Measurements from ENCODE around the gene TRMT2A. TPM values are rescaled to one million over a fixed set of nuclear protein-coding genes. Genes with fewer than 3 reads are reported as not detected.
"Not testable (repeated sequence)": the region's sequence is repeated elsewhere in the genome, so short reads cannot be mapped to it uniquely, and the experiment has no call there.

TRMT2A gene
- polyA plus RNA-seq, 6 donors from 2014 or later, result 15.1 to 29.7 (median 21.3) TPM

DNA sequence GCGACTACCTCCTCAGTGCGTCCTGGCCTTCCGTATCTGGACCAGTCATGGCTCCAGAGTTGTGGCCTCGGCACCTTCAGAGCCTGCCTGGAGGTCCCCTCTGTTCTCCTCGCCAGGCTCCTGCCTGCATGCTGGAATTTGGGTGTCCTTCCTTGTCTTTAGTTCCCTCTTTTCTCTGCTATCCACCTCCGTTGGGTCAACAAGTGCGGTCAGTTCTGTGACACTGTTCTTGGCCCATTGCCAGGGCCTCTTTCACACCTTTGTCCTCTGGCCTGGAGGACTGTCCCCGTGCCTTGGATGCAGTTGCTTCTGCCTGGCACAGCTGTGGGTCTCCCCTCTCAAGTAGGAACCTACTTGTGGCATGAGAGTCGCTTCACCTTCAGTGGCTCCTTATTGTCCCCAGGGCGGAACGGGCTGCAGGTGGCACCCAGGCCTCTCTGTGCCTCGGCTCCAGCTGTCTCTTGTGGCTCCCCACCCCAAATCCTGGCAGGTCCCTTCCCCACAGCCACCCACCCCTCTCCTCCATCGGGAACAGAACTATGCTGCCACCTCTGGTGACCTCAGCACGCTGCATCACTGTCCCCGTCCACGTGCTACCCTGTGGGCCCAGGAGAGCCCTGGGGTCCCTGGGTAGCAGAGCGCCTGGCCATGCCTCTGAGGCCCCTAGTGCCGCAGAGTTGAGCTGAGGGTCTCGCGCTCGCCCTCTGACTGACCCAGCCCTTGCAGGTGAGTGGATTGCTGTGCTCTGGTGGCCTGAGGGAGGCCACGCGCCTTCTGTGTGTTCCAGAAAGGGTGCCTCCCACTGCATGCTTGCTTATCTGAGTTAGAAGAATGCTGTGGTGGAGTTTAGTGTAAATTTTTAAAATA is 32.2 kb downstream of the TRMT2A start:
- DNase-seq (no peak), ATAC-seq (ENCODE audit: low read depth in 2 of 2) (no peak)
- Mint-ChIP-seq H3K36me3 (peaks cover 6 to 22% of the 10 kb centered on the region in 2 donors), H3K4me3 (peak overlapping the region in 1 of 8 donors; percentile 68), H3K4me1 (peaks cover 25 to 38% (median 36%) of the 10 kb centered on the region in 3 donors), H3K27me3 (no peaks in the 10 kb centered on the region), H3K27ac (peak overlapping the region in 1 of 6 donors; percentile 85), H3K9me3 (no peaks in the 10 kb centered on the region)

DNA sequence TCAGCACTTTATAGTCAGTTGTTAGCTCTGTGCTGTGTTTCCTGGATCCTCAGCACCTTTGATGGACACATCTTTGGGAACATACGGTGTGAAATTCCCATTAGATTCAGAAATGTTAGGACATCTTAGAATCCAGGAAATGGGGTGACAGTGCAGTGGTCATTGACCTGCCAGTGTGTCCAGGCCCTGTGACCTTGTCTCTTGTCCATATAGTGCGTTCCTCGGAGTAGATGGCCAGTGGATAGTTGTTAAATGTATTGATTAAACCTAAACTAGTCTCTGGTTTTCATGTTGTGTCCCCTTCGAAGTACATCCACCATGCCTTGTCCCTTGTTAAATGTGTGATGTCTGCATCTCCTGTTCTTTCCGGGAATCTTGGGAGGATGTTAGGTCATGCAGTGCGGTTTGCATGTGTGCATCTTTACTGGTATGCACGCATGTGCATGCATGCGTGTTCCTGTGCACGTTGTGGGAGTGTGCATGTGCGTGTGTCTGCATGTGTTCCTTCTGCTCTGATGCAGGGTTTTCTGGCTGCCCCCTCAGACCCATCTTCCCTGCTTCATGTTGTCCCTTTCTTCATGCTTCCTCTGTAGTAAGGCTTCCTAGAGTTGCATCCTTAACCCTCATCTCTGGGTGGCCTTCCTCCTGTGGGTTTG is 33.0 kb downstream of the TRMT2A start:
- Mint-ChIP-seq H3K36me3 (peaks cover 6 to 22% of the 10 kb centered on the region in 2 donors), H3K4me3 (peak overlapping the region in 2 of 8 donors; percentile 82 to 95), H3K27me3 (no peaks in the 10 kb centered on the region), H3K27ac (peak overlapping the region in 1 of 6 donors; percentile 85), H3K4me1 (peaks cover 25 to 40% (median 36%) of the 10 kb centered on the region in 3 donors), H3K9me3 (no peaks in the 10 kb centered on the region)
- no peak for DNase-seq
- ATAC-seq (ENCODE audit: low read depth in 2 of 2), result no peak

DNA sequence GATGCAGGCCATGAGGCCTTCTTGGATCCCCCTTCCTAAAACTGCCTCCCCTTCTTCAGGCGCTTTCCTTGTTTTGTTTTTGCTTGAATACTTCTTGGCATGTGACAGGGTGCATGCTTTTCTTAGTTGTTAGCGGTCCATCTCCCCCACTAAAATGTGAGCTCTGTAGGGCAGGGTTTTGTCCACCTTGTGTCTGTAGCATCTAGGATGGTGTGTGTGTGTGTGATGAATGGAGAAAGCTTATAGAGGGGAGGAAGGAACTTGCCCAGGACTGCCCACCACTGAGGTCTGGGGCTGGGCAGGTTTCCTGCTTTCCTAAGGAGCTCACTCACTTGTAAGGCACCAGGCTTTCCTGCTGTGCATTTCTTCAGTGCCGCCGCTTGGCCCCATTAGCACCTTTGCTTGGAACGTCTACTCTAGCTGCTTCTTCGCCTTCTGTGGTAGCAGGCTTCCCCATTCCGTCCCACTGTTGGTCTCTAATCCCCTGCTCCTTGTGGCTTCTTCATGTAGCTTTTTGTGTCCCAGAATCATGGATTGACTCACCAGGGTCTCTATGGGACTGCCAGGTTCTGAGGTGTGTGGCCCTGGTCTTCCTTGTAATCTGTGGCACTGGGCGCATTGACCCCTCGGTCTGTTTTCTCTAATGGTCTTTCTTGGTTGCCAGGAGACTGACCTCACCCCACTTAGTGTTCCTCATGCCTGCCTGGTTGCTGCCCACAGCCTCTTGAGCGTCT is 33.7 kb downstream of the TRMT2A start:
- ATAC-seq (ENCODE audit: low read depth in 2 of 2), result no peak
- peaks cover 25 to 40% (median 36%) of the 10 kb centered on the region in 3 donors for H3K4me1 Mint-ChIP-seq
- no peak for DNase-seq
- H3K4me3 Mint-ChIP-seq, result peak overlapping the region in 5 of 8 donors; percentile 10 to 95 (median 51)
- peak overlapping the region in 2 of 6 donors; percentile 21 to 29 for H3K27ac Mint-ChIP-seq
- no peaks in the 10 kb centered on the region for H3K27me3 Mint-ChIP-seq
- peaks cover 6 to 22% of the 10 kb centered on the region in 2 donors for H3K36me3 Mint-ChIP-seq
- no peaks in the 10 kb centered on the region for H3K9me3 Mint-ChIP-seq

DNA sequence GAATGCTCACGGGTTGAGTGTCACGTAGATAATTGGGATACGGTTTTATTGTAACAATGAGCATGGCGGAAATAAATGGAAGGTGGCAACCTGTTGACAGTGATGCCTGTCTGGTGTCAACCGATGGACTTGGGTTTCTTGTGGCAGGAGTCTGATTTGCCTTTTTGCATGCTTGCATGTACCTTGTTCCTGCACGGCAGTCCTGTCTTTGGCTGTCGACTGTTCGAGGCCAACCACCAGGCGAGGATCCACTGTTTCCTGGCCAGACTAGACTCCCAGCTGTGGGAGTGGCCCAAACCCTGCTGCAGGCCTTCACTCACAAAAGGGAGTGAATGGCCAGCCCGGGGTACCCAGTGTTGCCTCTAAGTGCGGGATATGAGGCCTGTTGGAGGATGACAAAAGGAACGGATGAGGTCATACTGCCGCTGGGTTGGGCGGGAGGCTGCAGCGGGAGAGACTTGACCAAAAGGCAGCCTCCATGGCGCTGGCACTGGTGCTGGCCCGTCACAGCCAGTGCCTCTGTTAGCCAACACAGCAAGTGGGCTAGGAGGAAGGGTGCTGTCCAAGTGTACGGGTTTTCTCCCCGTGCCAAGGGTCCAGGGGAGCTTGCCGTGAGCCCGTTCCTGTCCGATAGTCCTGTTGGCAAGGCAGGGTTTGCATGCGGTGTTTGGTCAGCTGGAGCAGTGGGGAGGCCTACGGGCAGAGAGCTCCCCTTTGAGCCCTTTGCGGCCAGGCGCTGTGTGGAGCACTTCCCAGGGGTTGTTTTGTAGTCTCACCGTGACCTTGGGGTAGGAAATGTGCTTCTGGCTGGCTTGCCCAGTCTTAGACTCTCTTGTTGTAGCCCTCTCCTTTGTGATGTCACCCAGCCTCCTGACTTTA is 36.0 kb downstream of the TRMT2A start:
- DNase-seq, result no peak
- Mint-ChIP-seq H3K9me3 (no peaks in the 10 kb centered on the region), H3K4me3 (peak overlapping the region; percentile 61 to 95 (median 82)), H3K27me3 (no peaks in the 10 kb centered on the region), H3K27ac (peak overlapping the region in 5 of 6 donors; percentile 36 to 92 (median 90)), H3K4me1 (peaks cover 25 to 36% (median 32%) of the 10 kb centered on the region in 3 donors), H3K36me3 (peaks cover 0 to 1% of the 10 kb centered on the region in 2 donors)
- ATAC-seq (ENCODE audit: low read depth in 2 of 2), result no peak

DNA sequence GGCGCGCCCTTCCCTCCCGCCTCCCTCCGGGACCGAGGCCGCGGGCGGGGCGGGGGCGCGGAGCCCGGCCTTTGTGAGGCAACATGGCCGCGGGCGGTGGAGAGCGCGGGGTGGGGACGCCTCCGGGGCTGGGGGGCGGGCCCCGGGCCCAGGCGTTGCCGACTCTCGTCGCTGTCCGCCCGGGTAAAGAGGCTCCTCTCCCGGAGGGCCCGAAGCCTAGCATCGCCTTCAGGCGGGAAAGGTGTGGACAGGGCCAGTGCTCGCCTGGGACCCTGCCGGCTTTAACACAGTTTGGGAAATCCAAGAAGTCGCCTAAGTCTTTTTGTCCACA is 36.6 kb downstream of the TRMT2A start:
- ATAC-seq (ENCODE audit: low read depth in 2 of 2), result peak; percentile 76 to 77
- peak overlapping the region in 3 of 6 donors; percentile 36 to 90 (median 57) for H3K27ac Mint-ChIP-seq
- DNase-seq, result peak; percentile 72

DNA sequence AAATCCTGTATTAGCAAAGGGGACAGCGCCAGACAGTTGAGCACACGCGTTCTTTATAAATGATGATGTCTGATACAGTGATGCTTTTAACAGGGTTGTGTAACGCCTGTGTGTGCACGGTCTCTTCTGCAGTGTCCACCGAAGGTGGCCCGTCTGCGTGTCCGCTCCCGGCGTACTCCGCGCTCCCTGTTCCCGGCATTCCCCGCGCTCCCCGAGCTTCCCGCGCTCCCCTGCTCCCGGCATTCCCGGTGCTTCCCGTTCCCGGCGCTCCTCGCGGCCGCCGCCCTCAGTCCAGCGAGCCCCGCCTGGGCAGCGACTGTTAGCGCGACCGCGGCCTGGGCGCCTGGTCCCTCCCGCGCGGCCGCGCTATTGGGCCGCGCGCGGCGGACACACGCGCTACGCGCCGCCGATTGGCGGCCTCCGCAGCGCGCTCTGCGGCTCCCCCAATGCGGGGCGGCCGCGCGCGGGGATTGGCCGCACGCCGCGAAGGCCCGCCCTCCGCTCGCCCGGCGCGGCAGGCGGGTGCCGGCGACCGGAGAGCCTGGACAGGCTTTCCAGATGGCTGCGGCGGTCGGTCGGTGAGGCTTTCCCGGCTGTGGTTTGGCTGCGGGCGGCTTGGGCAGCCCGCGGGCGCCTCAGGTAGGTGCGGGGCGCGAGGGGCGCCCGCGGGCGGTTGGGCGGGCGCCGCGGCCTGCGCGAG is 37.1 kb downstream of the TRMT2A start, which contains the start of gene DGCR8:
Gene DGCR8, plus strand, starts transcription at position 497 of the 700 bp plus-strand sequence. CDS start 5,723 bp downstream, outside the sequence.
- Mint-ChIP-seq H3K9me3 (no peaks in the 10 kb centered on the region), H3K27me3 (no peaks in the 10 kb centered on the region), H3K4me3 (peak within 1 kb of the TSS; percentile 61 to 96 (median 91)), H3K27ac (peak within 1 kb of the TSS; percentile 36 to 95 (median 80)), H3K36me3 (no peaks in the 10 kb centered on the region), H3K4me1 (peaks cover 25 to 36% (median 32%) of the 10 kb centered on the region in 3 donors)
- peak; percentile 82 for DNase-seq
- peak; percentile 92 to 94 for ATAC-seq (ENCODE audit: low read depth in 2 of 2)

More for the DNA sequence above, 36.6 kb downstream of the TRMT2A start:
- Mint-ChIP-seq H3K4me1 (peaks cover 25 to 36% (median 32%) of the 10 kb centered on the region in 3 donors), H3K9me3 (no peaks in the 10 kb centered on the region), H3K27me3 (no peaks in the 10 kb centered on the region), H3K36me3 (no peaks in the 10 kb centered on the region), H3K4me3 (peak overlapping the region; percentile 61 to 95 (median 82))

DNA sequence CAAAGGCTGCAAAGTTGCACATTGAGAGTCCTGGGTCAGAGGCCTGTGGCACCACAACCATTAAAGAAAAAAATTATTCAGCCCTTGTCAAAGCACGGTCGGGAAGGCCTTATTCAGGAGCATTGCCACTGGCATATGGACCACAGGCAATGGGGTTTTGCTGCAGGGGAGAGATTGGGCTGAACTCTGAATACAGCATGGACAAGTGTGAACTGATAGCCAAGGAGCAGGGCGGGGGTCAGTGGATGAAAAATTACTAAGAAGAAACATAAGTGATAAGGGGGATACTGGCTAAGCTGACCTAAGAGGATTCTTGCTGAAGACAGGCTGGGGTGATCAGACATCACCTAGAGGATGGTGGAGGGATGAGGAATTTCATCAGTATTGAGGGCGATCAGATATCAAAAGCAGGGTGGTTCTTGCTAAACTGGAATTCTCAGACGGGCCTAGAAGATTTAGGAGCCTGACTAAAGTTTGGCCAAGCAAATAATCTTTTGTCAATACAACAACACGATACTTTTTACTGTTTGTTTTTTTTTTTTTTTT is 40.3 kb downstream of the TRMT2A start:
- peak overlapping the region in 1 of 6 donors; percentile 29 for H3K27ac Mint-ChIP-seq

DNA sequence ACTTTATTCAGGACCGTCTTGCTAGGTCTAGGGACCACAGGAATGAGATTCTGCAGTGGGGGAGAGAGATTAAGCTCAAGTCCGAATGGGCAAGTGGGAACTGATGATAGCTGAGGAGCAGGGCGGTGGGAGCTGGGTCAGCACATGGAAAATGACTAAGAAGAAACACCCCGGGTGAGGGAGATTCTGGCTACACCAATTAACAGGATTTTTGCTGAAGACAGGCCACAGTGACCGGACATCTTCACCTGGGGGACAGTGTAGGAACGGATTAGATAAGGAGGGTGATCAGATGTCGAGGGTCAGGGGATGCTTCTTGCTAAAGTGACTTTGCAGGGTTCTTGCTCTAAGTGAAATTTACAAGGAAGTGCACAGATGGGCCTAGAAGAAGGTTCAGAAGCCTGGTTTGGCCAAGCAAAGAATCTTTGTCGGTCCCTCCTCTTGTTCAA is 45.5 kb downstream of the TRMT2A start:
- no peaks in the 10 kb centered on the region for H3K27me3 Mint-ChIP-seq
- ATAC-seq (ENCODE audit: low read depth in 2 of 2) (no peak), DNase-seq (no peak)
- peaks cover 0 to 3% (median 0%) of the 10 kb centered on the region in 3 donors for H3K4me1 Mint-ChIP-seq
- no peaks in the 10 kb centered on the region for H3K9me3 Mint-ChIP-seq
- no peaks in the 10 kb centered on the region for H3K36me3 Mint-ChIP-seq
- no peak overlapping the region for H3K4me3 Mint-ChIP-seq
- peak overlapping the region in 2 of 6 donors; percentile 31 to 41 for H3K27ac Mint-ChIP-seq

More for the DNA sequence above, 40.3 kb downstream of the TRMT2A start:
- no peak for ATAC-seq (ENCODE audit: low read depth in 2 of 2)
- Mint-ChIP-seq H3K4me3 (peak overlapping the region in 3 of 8 donors; percentile 23 to 70 (median 30)), H3K27me3 (no peaks in the 10 kb centered on the region), H3K9me3 (no peaks in the 10 kb centered on the region), H3K36me3 (no peaks in the 10 kb centered on the region), H3K4me1 (peaks cover 4 to 13% (median 12%) of the 10 kb centered on the region in 3 donors)
- DNase-seq, result no peak

DNA sequence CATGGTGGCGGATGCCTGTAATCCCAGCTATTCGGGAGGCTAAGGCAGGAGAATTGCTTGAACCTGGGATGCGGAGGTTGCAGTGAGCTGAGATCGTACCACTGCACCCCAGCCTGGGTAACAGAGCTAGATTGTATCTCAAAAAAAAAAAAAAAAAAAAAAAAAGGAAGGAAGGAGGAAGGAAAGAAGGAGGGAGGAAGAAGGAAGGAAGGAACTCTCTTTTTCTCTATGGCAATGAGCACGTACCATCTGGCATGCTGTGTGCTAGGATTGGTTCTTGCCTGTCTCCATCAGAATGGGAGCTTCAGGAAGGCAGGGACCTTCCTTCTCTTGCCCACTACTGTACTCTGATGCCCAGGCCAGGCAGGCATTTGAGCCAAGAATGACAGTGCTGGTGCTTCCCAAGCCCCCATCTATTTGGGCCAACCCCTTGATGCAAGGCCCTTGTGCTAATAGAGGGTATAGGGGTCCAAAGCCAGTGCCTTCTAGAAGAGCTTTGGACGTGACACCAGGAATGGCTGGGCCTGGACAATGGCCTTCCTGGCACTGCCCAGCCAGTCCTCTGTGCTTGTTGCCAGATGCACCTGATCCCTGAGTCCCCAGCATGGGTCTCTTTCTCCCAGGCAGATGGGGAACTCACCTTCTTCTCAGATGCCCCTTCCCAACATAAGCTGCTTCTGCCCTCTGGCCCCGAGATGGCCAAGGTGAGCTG is 47.5 kb downstream of the TRMT2A start:
- H3K4me1 Mint-ChIP-seq, result peaks cover 0 to 3% (median 0%) of the 10 kb centered on the region in 3 donors
- no peaks in the 10 kb centered on the region for H3K36me3 Mint-ChIP-seq
- DNase-seq (no peak), ATAC-seq (ENCODE audit: low read depth in 2 of 2) (no peak)
- H3K27ac Mint-ChIP-seq, result peak overlapping the region in 1 of 6 donors; percentile 76
- H3K27me3 Mint-ChIP-seq, result no peaks in the 10 kb centered on the region
- no peak overlapping the region for H3K4me3 Mint-ChIP-seq
- H3K9me3 Mint-ChIP-seq, result no peaks in the 10 kb centered on the region

DNA sequence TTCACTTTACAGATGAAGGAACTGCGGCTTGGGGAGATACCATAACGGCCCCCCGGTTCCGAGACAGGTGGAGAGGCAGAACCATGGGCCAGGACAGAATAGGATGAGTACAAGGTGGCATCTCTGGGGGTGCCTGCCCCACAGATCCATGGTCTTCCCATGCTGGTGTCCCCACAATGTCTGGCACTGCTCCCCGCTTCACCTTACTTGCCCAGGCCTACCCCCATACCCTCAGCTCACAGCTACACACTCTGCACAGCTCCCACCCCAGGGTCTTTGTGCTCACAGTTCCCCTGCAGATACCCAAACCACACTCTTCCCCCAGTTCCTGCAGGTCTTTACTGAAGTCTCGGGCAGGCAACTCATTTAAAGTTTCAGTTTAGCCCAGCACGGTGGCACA is 48.4 kb downstream of the TRMT2A start:
- H3K36me3 Mint-ChIP-seq, result no peaks in the 10 kb centered on the region
- no peak overlapping the region for H3K27ac Mint-ChIP-seq
- H3K4me3 Mint-ChIP-seq, result no peak overlapping the region
- DNase-seq, result no peak
- H3K27me3 Mint-ChIP-seq, result no peaks in the 10 kb centered on the region
- no peak for ATAC-seq (ENCODE audit: low read depth in 2 of 2)
- peaks cover 0 to 3% (median 0%) of the 10 kb centered on the region in 3 donors for H3K4me1 Mint-ChIP-seq
- no peaks in the 10 kb centered on the region for H3K9me3 Mint-ChIP-seq

DNA sequence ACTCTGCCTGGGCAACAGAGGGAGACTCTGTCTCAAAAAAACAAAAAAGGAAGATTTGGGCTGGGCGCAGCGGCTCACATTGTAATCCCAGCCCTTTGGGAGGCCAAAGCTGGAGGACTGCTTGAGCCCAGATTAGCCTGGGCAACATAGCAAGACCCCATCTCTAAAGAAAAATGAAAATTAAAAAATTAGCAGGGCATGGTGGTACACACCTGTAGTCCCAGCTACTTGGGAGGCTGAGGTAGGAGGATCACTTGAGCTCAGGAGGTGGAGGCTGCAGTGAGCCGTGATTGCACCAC is 49.7 kb downstream of the TRMT2A start:
- DNase-seq; H3K4me1 Mint-ChIP-seq; H3K36me3 Mint-ChIP-seq; H3K9me3 Mint-ChIP-seq; ATAC-seq (ENCODE audit: low read depth in 2 of 2); H3K4me3 Mint-ChIP-seq; H3K27me3 Mint-ChIP-seq: not testable (repeated sequence)
- H3K27ac Mint-ChIP-seq, result peak overlapping the region in 2 of 6 donors; percentile 16 to 82
